ENCODE results near the gene ZNF500. TPM values are rescaled to one million over a fixed set of nuclear protein-coding genes. Genes with fewer than 3 reads are reported as not detected.
"Not testable (repeated sequence)": the region's sequence is repeated elsewhere in the genome, so short reads cannot be mapped to it uniquely, and the experiment has no call there.

The ZNF500 gene
- total RNA-seq, 1 donor from 2014 or later = 21.5 TPM

DNA sequence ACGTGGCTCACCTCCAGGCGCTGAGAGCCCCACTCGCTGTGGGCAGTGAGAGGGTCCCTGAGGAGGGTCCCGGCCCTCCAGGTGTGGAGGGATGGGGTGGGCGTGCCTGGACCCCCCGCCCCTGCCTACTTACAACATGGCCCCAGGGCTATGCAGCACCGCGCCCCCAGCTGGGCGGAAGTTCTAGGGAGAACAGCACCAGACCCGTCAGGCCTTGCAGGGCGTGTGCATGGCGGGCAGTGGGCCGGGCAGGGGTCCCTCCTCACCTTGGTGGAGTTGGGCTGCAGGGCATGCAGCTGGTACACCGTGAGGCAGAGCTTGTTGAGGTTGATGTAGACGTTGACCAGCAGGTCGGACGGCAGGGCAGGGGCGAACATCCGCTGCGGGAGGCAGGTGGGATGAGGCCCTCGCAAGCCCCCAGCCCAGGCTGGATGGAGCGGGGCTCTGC is 30.9 kb upstream of the ZNF500 start:
- DNase-seq (ENCODE audit: low spot score) = no peak
- ATAC-seq = no peak
- intact Hi-C loops (cut with DNase I) = no loop called here

DNA sequence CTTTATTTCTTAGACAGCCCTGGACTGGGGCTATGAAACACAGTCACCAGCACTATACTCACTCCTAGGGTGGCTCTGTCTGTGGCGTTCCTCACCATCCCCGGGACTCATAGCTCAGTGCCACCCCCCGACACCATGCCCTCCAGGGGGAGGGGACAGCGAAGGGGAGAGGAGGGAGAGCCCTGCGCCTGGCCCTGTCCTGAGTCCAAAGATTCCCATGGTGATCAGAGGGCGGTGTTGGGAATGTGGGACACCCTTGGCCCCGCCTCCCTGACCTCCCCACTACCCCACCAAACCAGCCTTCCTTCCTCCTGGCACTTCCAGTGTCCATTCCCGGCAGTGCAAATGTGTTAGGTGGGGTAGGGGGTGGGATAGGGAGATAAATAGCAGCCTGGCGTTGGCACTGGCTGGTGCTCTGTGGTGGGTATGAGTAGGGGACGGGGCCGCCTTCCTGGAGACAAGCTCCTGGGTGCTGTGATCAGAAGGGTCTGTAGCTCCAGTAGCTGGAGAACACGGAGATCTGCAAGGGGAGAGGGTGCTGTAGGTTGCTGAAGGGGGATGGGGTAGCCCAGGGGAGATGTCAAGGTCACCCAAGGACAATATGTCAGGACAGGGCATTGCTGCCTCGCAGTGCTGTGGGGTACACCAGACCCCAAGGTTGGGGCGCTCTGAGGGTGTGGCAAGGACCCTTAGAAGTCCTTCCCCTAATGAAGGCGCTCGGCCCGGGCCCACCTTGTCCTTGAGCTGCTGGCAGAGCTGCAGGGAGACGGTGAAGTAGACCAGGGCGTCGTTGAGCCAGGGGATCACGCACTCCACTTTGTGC is 30.2 kb upstream of the ZNF500 start:
- DNase-seq (ENCODE audit: low spot score) = no peak
- intact Hi-C loops (cut with DNase I) = no loop called here
- no peak for ATAC-seq

GRCh38 chr16:4795828-4796572 is 29.0 kb upstream of the ZNF500 start:
- ATAC-seq (no peak), DNase-seq (ENCODE audit: low spot score) (no peak)
- intact Hi-C loops (cut with DNase I) = no loop called here

DNA sequence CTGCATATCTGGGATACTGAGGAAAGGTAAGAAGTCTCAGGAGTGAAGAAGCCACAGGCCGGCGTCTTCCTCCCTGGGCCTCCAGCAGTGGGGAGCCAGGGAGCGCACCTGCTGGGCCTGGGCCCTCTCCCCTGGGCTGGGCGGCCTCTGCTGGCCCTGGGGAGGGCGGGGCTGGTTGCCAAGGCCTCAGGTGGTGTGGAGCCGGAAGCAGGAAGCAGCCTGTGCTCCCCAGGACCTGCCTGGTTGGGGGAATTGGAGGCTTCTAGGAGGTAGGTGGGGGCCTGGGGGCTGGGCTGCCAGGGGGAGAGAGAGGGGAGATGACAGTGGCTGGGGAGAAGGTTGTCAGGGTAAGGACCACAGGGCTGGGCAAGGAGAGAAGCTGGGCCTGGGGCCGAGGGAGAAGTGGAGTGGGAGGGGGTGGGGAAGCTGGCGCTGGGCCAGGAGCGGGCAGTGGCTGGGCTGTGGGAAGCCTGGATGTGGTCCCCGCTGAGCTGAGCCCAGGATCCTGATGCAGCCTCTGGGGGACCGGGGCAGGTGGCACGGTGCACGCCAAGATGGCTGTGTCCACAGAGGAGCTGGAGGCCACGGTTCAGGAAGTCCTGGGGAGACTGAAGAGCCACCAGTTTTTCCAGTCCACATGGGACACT is 28.3 kb upstream of the ZNF500 start, which contains the start of gene SMIM22:
TSS of gene SMIM22 (plus strand) at position 189 of the 647 bp plus-strand sequence. CDS start at position 555, 366 bp downstream.
- DNase-seq (ENCODE audit: low spot score) (no peak), ATAC-seq (no peak)
- intact Hi-C loops (cut with DNase I) = no loop called here

GRCh38 chr16:4792951-4793513 is 26.1 kb upstream of the ZNF500 start:
- ATAC-seq (no peak), DNase-seq (ENCODE audit: low spot score) (no peak)
- intact Hi-C loops (cut with DNase I) = no loop called here

GRCh38 chr16:4790871-4791270 is 23.9 kb upstream of the ZNF500 start:
- DNase-seq (ENCODE audit: low spot score) = no peak
- intact Hi-C loops (cut with DNase I) = no loop called here
- ATAC-seq = no peak

DNA sequence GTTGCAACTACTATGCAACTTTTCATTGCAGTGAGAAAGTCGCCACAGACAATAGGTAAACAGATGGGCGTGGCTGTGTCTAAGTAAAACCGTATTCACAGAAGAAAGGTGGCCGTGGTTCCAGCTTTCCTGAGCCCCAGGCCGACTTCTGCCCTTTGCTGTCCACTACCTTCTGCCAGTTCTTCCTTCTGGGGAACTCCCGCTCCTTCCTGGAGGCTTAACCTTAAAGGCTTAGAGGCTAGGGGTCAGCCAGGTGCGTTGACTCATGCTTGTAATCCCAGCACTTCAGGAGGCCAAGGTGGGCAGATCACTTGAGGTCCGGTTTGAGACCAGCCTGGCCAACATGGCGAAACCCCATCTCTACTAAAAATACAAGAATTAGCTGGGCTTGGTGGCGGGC is 23.3 kb upstream of the ZNF500 start:
- DNase-seq (ENCODE audit: low spot score) (no peak), ATAC-seq (no peak)
- intact Hi-C loops (cut with DNase I) = no loop called here

DNA sequence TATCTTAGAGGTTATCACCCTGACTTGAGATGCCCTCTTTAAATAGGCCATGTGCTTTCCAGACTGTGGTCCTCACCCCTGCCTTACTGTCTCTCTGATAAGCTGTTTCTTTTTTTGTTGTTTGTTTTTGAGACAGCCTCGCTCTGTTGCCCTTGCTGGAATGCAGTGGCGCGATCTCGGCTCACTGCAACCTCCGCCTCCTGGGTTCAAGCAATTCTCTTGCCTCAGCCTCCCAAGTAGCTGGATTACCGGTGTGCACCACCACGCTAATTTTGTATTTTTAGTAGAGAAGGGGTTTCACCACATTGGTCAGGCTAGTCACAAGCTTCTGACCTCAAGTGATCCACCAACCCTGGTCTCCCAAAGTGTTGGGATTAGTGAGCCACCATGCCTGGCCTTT is 21.9 kb upstream of the ZNF500 start:
- DNase-seq (ENCODE audit: low spot score) = no peak
- no peak for ATAC-seq
- intact Hi-C loops (cut with DNase I) = no loop called here

GRCh38 chr16:4788489-4788889 is 21.5 kb upstream of the ZNF500 start:
- intact Hi-C loops (cut with DNase I) = no loop called here
- no peak for ATAC-seq
- no peak for DNase-seq (ENCODE audit: low spot score)

DNA sequence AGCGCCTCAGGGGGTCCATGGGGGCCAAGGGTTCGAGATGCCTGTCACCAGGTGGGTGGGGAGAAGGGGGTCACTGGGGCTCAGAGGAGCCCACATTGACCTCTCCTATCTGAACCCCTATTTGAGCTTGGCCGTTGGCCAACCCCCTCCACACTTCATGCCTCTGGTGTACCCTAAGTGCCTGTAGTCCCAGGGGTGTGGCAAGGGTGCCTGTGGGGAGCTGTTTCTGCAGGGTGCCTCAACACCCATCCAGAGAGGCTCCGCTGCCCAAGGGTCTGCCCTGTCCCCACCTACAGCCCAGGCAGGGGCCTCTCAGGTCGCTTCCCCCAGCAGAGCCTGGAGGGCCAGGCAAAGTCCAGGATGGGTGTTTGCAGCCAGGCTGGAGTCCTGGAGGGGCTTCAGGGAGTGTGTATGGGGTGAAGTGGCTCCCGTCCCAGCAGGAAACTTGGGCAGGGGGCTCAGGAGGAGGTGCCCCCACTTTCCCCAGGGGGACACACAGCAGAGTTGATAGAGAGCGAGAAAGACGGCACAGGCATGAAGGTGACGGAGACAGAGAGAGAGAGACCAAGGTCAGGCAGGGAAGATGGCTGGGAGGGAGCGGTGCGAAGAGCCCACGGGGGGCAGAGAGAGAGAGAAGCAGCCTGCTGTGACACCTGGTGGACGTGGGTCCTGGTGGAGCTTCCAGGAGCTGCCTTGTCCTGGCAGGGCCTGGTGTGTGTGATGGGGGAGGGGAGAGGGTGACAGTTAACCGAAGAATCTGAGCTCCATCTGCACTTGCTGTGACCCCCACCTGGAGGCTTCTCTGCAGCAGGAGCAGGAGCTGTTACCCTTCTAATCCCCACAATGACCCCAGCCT is 20.9 kb upstream of the ZNF500 start, which contains the start of gene SEPTIN12:
TSS of gene SEPTIN12 (minus strand) at position 719 of the 856 bp plus-strand sequence. CDS start at position 19, 700 bp downstream.
- DNase-seq (ENCODE audit: low spot score) (no peak), ATAC-seq (no peak)
- intact Hi-C loops (cut with DNase I) = no loop called here

- no peak for ATAC-seq
- no peak for DNase-seq (ENCODE audit: low spot score)
- intact Hi-C loops (cut with DNase I) = no loop called here
Observed at GRCh38 chr16:4787068-4787467, 20.1 kb upstream of the ZNF500 start.

DNA sequence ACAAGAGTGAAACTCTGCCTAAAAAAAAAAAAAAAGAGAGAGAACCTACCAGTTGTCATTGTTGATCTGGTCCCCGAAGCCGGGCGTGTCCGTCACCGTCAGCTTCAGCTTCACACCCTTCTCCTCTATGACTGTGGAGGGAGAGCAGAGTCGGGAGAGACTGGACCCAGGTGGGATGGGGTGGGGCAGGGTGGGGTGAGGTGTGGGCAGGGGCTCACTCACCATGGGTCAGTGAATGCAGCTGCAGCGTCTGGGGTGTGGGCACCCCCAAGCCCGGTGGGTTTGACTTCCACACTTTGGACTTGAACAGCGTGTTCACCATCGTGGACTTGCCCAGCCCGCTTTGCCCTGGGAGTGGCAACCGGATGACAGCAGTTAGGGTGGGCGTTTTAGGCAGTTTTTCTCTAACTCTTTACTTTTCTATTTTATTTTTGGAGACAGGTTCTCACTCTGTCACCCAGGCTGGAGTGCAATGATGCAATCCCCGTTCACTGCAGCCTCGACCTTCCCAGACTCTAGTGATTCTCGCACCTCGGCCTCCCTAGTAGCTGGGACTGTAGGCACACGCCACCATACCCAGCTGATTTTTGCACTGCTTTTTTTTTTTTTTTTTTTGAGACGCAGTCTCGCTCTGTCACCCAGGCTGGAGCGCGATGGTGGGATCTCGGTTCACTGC is 18.9 kb upstream of the ZNF500 start:
- intact Hi-C loops (cut with DNase I) = no loop called here
- no peak for ATAC-seq

DNA sequence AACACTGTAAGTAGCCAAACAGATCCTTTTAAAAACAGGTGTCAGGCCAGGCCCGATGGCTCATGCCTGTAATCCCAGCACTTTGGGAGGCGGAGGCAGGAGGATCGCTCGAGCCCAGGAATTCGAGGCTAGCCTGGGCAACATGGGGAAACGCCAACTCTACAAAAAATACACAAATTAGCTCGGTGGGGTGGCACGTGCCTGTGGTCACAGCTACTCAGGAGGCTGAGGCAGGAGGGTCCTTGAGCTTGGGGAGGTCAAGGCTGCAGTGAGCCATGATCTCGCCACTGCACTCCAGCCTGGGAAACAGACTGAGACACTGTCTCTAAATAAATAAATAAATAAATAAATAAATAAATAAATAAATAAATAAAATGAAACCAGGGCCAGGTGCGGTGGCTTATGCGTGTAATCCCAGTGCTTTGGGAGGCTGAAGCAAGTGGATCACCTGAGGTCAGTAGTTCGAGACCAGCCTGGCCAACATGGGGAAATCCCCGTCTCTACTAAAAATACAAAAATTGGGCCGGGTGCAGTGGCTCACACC is 17.6 kb upstream of the ZNF500 start:
- ATAC-seq; intact Hi-C loops (cut with DNase I); DNase-seq (ENCODE audit: low spot score): not testable (repeated sequence)

More for the DNA sequence above, 18.9 kb upstream of the ZNF500 start:
- no peak for DNase-seq (ENCODE audit: low spot score)

DNA sequence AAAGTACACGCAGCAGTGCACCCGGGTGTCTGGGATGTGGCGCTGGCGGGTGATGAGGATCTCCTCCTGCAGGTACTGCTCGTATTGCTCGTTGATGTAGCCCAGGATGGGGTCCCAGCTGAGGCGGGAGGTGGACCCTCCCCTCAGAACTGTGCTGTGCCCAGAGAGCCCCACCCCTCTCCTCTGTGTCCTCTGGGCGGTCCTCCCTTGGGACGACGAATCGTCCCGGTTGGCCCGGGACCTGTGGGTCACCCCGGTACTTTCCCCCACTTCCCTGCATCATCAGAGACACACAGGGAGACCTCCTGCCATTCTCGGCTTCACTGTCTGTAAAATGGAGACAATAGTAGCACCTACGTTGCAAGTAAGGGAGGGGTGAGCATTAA is 17.0 kb upstream of the ZNF500 start:
- intact Hi-C loops (cut with DNase I) = no loop called here
- DNase-seq (ENCODE audit: low spot score) (no peak), ATAC-seq (no peak)

GRCh38 chr16:4783251-4783950 is 16.4 kb upstream of the ZNF500 start:
- intact Hi-C loops (cut with DNase I) = no loop called here
- DNase-seq (ENCODE audit: low spot score) = no peak
- ATAC-seq = no peak

GRCh38 chr16:4780235-4780634 is 13.3 kb upstream of the ZNF500 start:
- intact Hi-C loops (cut with DNase I) = no loop called here

DNA sequence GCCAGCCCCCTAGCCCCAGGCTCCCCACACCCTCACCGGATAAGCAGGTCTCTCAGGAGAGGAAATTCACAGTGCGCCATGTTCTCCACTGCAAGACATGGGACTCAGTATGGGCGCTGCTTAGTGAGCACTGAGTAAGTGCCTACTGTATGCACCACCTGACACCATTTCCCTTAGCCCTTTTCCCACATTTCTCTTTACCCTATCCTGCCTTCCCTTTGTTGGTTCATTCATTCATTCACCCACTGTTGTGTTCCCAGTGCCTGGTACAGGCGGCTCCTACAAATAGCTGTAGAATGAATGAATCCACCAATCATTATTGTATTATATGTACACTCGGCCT is 11.1 kb upstream of the ZNF500 start:
- ATAC-seq = no peak
- no peak for DNase-seq (ENCODE audit: low spot score)
- intact Hi-C loops (cut with DNase I) = no loop called here

More at GRCh38 chr16:4780235-4780634, 13.3 kb upstream of the ZNF500 start:
- DNase-seq (ENCODE audit: low spot score) (no peak), ATAC-seq (no peak)

Measured in sciatic nerve (tissue), 2 donors.